Vagina (tissue), 2 donors: ENCODE data around the gene SLC17A7.

ENCODE experiments used
- POLR2A ChIP-seq, 2 donors: fragments of 450-650 bp; IDR thresholded peaks; one replicate each; pipeline ENCODE4 v1.6.1; 2017; ENCODE audit warnings: antibody characterized with exemption in 2 of 2, mild to moderate bottlenecking in 2 of 2, moderate library complexity in 2 of 2
- POLR2AphosphoS5 ChIP-seq, 2 donors: sonication (generic); formaldehyde crosslinking; IDR thresholded peaks; one replicate each; pipeline ENCODE4 v1.9.0; 2017; ENCODE audit warnings: antibody characterized with exemption in 2 of 2, mild to moderate bottlenecking in 2 of 2, low read depth in 1 of 2; ENCODE audit not compliant: insufficient read depth in 1 of 2
- TF ChIP-seq, protein P1 (sequence below), 3 experiments: fragments of 450-650 bp in 2 of 3; fragments of 200-600 bp in 1 of 3; sonication (generic) in 1 of 3; IDR thresholded peaks; one replicate each; pipeline ENCODE4 v1.5.1; 2017 to 2019; ENCODE audit warnings: antibody characterized with exemption in 3 of 3, mild to moderate bottlenecking in 2 of 3, moderate library complexity in 2 of 3

DNA sequence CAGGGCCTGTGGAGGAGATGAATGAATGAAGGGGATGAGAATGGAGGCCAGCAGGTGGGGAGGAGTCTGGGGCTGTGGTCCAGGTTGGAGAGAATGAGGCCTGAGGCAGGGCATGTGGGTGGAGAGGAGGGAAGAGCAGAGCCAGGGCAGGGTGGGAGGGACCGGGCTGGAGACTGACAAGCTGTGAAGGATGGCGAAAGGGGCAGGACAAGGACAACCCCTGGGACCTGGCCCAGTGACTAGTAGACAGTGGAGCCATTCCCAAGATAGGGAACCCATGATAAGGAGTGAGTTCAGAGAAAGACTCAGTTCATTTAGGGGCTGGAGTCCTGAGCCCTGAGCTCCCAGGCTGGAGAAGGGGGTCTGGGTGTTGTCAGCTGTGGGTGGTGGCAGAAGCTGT, 21.1 kb downstream of the SLC17A7 start:
- TF ChIP-seq, protein P1, sequence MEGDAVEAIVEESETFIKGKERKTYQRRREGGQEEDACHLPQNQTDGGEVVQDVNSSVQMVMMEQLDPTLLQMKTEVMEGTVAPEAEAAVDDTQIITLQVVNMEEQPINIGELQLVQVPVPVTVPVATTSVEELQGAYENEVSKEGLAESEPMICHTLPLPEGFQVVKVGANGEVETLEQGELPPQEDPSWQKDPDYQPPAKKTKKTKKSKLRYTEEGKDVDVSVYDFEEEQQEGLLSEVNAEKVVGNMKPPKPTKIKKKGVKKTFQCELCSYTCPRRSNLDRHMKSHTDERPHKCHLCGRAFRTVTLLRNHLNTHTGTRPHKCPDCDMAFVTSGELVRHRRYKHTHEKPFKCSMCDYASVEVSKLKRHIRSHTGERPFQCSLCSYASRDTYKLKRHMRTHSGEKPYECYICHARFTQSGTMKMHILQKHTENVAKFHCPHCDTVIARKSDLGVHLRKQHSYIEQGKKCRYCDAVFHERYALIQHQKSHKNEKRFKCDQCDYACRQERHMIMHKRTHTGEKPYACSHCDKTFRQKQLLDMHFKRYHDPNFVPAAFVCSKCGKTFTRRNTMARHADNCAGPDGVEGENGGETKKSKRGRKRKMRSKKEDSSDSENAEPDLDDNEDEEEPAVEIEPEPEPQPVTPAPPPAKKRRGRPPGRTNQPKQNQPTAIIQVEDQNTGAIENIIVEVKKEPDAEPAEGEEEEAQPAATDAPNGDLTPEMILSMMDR (IDR thresholded peaks at IDR 0.05) = no peak
- TF ChIP-seq POLR2AphosphoS5 (IDR thresholded peaks at IDR 0.05; ENCODE audit: insufficient read depth in 1 of 2, low read depth in 1 of 2) (no peak), POLR2A (IDR thresholded peaks at IDR 0.05) (no peak)
